HL-60/S4 treated with phorbol 12-myristate 13-acetate at 8.2 ng/mL for 4 days and 3 days (cell line): ENCODE results near the gene DOCK1.

Experiments
- in situ Hi-C: fragments of 300-500 bp; cut with MboI; formaldehyde crosslinking; loops from 2 replicates; pipeline ENCODE4 v1.15.0; 2022; ENCODE audit warnings: low sequenced_read_pairs

The DOCK1 gene

GRCh38 chr10:127408112-127408710 lies 503.0 kb downstream of the DOCK1 start:
- in situ Hi-C loops: no loop called here

GRCh38 chr10:127408733-127409132 lies 503.5 kb downstream of the DOCK1 start:
- in situ Hi-C loops: no loop called here

GRCh38 chr10:127410030-127410429 lies 504.8 kb downstream of the DOCK1 start:
- in situ Hi-C loops: no loop called here

GRCh38 chr10:127411062-127411461 lies 505.8 kb downstream of the DOCK1 start:
- in situ Hi-C loops: no loop called here

GRCh38 chr10:127413326-127413725 lies 508.1 kb downstream of the DOCK1 start:
- in situ Hi-C loops: no loop called here

- in situ Hi-C loops: no loop called here
These were observed 508.8 kb downstream of the DOCK1 start for GRCh38 chr10:127414024-127414423.

- in situ Hi-C loops: no loop called here
These were observed 509.9 kb downstream of the DOCK1 start for GRCh38 chr10:127415116-127415515.

- in situ Hi-C loops: no loop called here
These were observed 510.8 kb downstream of the DOCK1 start for GRCh38 chr10:127415901-127416581.

- in situ Hi-C loops: no loop called here
These were observed 511.8 kb downstream of the DOCK1 start for GRCh38 chr10:127417031-127417430.

GRCh38 chr10:127417686-127418401 lies 512.6 kb downstream of the DOCK1 start:
- in situ Hi-C loops: no loop called here

GRCh38 chr10:127418536-127419168 lies 513.4 kb downstream of the DOCK1 start:
- in situ Hi-C loops: no loop called here

- in situ Hi-C loops: no loop called here
These were observed 515.0 kb downstream of the DOCK1 start for GRCh38 chr10:127420138-127420684.

GRCh38 chr10:127423218-127423915 lies 518.1 kb downstream of the DOCK1 start:
- in situ Hi-C loops: no loop called here

GRCh38 chr10:127424594-127425264 lies 519.5 kb downstream of the DOCK1 start:
- in situ Hi-C loops: no loop called here

GRCh38 chr10:127426746-127427145 lies 521.5 kb downstream of the DOCK1 start:
- in situ Hi-C loops: no loop called here

- in situ Hi-C loops: no loop called here
These were observed 522.7 kb downstream of the DOCK1 start for GRCh38 chr10:127427926-127428325.

- in situ Hi-C loops: no loop called here
These were observed 523.3 kb downstream of the DOCK1 start for GRCh38 chr10:127428385-127428980.

GRCh38 chr10:127429601-127430312 lies 524.5 kb downstream of the DOCK1 start:
- in situ Hi-C loops: no loop called here

GRCh38 chr10:127431525-127431924 lies 526.3 kb downstream of the DOCK1 start:
- in situ Hi-C loops: no loop called here
